ENCODE results near the gene CRAT.

GRCh38 chr9:129118799-129119198 is 8.2 kb upstream of the CRAT start:
- TF ChIP-seq, protein P1, sequence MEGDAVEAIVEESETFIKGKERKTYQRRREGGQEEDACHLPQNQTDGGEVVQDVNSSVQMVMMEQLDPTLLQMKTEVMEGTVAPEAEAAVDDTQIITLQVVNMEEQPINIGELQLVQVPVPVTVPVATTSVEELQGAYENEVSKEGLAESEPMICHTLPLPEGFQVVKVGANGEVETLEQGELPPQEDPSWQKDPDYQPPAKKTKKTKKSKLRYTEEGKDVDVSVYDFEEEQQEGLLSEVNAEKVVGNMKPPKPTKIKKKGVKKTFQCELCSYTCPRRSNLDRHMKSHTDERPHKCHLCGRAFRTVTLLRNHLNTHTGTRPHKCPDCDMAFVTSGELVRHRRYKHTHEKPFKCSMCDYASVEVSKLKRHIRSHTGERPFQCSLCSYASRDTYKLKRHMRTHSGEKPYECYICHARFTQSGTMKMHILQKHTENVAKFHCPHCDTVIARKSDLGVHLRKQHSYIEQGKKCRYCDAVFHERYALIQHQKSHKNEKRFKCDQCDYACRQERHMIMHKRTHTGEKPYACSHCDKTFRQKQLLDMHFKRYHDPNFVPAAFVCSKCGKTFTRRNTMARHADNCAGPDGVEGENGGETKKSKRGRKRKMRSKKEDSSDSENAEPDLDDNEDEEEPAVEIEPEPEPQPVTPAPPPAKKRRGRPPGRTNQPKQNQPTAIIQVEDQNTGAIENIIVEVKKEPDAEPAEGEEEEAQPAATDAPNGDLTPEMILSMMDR (conservative IDR thresholded peaks at IDR 0.05; ENCODE audit: low read depth, low read length) = no peak
- TF ChIP-seq EZH2phosphoT487 (IDR thresholded peaks at IDR 0.05; ENCODE audit: borderline replicate concordance, low read length) = no peak
